Mesothelial cell of epicardium (in vitro differentiated cells): ENCODE measurements around the gene SNX2. TPM values are rescaled to one million over a fixed set of nuclear protein-coding genes. Genes with fewer than 3 reads are reported as not detected.

Source experiments
- DNase-seq, 2 experiments: peaks; one replicate each; pipeline ENCODE4 v3.0.0; 2021; ENCODE audit warnings: low spot score in 2 of 2; ENCODE audit not compliant: unreplicated experiment in 2 of 2
- H3K27ac Mint-ChIP-seq: 2 replicates; pipeline ENCODE4 v1.8.0; 2021; ENCODE audit warnings: mixed read lengths
- H3K27me3 Mint-ChIP-seq: 2 replicates; pipeline ENCODE4 v1.8.0; 2021; ENCODE audit warnings: low read depth, mixed read lengths
- H3K36me3 Mint-ChIP-seq: 2 replicates; pipeline ENCODE4 v1.8.0; 2021; ENCODE audit warnings: mixed read lengths
- H3K4me1 Mint-ChIP-seq: 2 replicates; pipeline ENCODE4 v1.8.0; 2021; ENCODE audit warnings: mixed read lengths
- H3K4me3 Mint-ChIP-seq: 2 replicates; pipeline ENCODE4 v1.8.0; 2021; ENCODE audit warnings: mild to moderate bottlenecking, moderate library complexity, mixed read lengths
- H3K9me3 Mint-ChIP-seq: 2 replicates; pipeline ENCODE4 v1.8.0; 2021; ENCODE audit warnings: mixed read lengths
- total RNA-seq: library from RNA; stranded (reverse); gene quantifications from 3 replicates; pipeline ENCODE4 v1.2.1, GENCODE V29; 2021
- TF ChIP-seq, protein P1 (sequence below): fragments of 200-600 bp; sonication (generic); IDR thresholded peaks from one replicate; pipeline ENCODE4 v1.5.0; 2021; ENCODE audit warnings: antibody characterized with exemption; ENCODE audit not compliant: unreplicated experiment

The SNX2 gene
- 141 to 147 TPM (median 142 TPM) in 3 replicates for total RNA-seq

DNA sequence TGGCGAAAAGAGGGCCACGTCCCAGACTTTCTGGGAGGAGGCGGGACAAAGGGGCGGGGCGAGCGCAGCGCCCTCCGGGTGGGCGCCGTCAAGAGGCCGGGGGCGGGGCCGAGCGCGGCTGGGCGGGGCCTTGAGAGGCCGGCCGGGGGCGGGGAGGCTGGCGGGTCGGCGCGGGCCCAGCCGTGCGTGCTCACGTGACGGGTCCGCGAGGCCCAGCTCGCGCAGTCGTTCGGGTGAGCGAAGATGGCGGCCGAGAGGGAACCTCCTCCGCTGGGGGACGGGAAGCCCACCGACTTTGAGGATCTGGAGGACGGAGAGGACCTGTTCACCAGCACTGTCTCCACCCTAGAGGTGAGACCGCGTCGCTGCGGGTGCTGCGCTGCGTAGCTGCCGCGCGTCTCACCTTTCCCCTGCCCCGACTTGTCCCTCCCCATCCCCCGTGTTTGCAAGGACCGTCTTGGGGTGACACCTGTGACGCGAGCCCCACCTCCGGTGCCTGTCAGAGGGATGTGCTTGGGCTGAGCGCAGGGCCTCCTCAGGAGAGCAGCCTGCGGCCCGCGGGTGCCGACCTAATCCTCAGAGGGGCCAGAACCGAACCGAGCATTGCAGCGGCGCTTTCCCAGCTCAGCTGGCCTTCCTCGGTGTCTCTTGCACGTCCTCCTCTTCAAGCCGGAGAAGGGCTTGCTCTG lies at the start of gene SNX2:
Gene SNX2 (plus strand): TSS at position 220 of the 689 bp plus-strand sequence. CDS start 24 bp downstream, at position 244.
- H3K9me3 Mint-ChIP-seq, result peaks cover 5% of the 10 kb centered on the region
- peak within 1 kb of the TSS; percentile 98 for H3K4me3 Mint-ChIP-seq
- peak within 1 kb of the TSS; percentile 97 for H3K27ac Mint-ChIP-seq
- peak; percentile 88 to 93 for DNase-seq
- TF ChIP-seq, protein P1, sequence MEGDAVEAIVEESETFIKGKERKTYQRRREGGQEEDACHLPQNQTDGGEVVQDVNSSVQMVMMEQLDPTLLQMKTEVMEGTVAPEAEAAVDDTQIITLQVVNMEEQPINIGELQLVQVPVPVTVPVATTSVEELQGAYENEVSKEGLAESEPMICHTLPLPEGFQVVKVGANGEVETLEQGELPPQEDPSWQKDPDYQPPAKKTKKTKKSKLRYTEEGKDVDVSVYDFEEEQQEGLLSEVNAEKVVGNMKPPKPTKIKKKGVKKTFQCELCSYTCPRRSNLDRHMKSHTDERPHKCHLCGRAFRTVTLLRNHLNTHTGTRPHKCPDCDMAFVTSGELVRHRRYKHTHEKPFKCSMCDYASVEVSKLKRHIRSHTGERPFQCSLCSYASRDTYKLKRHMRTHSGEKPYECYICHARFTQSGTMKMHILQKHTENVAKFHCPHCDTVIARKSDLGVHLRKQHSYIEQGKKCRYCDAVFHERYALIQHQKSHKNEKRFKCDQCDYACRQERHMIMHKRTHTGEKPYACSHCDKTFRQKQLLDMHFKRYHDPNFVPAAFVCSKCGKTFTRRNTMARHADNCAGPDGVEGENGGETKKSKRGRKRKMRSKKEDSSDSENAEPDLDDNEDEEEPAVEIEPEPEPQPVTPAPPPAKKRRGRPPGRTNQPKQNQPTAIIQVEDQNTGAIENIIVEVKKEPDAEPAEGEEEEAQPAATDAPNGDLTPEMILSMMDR, result peak; percentile 46
- peaks cover 30% of the 10 kb centered on the region for H3K4me1 Mint-ChIP-seq
- H3K27me3 Mint-ChIP-seq, result no peaks in the 10 kb centered on the region
- peaks cover 10% of the 10 kb centered on the region for H3K36me3 Mint-ChIP-seq

DNA sequence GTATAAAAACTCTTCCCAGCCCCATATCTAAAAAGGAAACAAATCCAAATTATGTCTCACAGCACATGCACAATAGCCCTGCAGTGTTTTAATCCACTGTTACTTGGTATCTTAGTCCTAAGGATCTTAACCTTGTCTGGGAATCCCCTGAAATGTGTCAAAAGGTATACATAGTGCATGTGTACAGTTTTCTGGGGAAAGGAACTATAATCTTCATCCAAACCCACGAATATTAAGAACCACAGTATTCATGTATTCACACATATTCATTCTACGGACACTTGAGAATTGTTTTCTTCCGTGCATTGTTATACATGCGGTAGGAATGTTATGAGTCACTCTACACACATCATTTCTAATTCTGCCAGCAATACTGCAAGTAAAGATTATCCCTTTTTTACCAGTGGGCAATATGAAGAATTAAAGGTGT lies 47.8 kb upstream of the SNX2 start:
- peaks cover 18% of the 10 kb centered on the region for H3K9me3 Mint-ChIP-seq
- TF ChIP-seq, protein P1, result no peak
- DNase-seq, result no peak

DNA sequence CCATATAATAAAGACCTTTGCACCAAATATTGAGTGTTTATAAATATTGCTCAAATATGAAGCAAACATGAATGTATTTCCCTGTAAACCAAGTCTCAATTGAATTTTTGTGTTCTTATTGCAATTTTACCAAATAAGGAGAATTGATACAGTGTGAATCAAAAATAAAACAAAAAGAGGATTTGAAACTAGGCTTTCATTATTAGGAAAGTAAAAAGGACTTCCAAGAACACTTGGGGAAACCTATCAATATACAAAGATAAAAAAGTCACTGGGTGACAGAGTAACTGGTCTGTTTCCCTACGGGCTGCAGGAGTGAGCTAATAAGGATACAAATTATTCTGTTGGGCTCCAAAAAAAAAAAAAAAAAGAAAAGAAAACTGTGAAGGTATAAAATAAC lies 44.8 kb upstream of the SNX2 start:
- no peak overlapping the region for H3K4me3 Mint-ChIP-seq
- no peaks in the 10 kb centered on the region for H3K27me3 Mint-ChIP-seq
- DNase-seq, result no peak
- no peak overlapping the region for H3K27ac Mint-ChIP-seq
- H3K36me3 Mint-ChIP-seq, result no peaks in the 10 kb centered on the region
- peaks cover 18% of the 10 kb centered on the region for H3K9me3 Mint-ChIP-seq
- TF ChIP-seq, protein P1, result no peak
- peaks cover 4% of the 10 kb centered on the region for H3K4me1 Mint-ChIP-seq

More for the DNA sequence above, 47.8 kb upstream of the SNX2 start:
- peaks cover 10% of the 10 kb centered on the region for H3K4me1 Mint-ChIP-seq
- H3K36me3 Mint-ChIP-seq, result no peaks in the 10 kb centered on the region
- H3K27ac Mint-ChIP-seq, result no peak overlapping the region
- H3K4me3 Mint-ChIP-seq, result no peak overlapping the region
- H3K27me3 Mint-ChIP-seq, result no peaks in the 10 kb centered on the region

DNA sequence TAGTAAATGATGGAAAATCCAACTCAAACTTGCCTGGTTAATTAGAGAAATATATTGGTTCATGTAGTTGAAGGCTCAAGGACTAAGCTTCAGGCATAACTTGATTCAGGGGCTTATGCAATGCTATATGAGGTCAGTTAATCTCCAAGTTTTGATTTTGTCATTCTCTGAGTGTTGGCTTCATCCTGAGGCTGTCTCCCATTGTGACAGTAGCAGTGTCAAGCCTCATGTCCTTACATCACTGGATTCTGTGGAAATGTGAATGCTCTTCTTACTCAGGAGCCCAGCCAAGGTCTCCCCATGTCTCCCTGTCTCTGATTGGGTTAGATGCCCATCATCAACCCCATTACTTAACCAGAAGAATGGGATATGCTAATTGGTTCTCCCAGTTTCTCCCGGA lies 44.4 kb upstream of the SNX2 start:
- TF ChIP-seq, protein P1, result no peak
- no peak overlapping the region for H3K27ac Mint-ChIP-seq
- H3K9me3 Mint-ChIP-seq, result peaks cover 21% of the 10 kb centered on the region
- H3K4me3 Mint-ChIP-seq, result no peak overlapping the region
- DNase-seq, result no peak
- no peaks in the 10 kb centered on the region for H3K27me3 Mint-ChIP-seq
- H3K36me3 Mint-ChIP-seq, result no peaks in the 10 kb centered on the region
- peaks cover 4% of the 10 kb centered on the region for H3K4me1 Mint-ChIP-seq

DNA sequence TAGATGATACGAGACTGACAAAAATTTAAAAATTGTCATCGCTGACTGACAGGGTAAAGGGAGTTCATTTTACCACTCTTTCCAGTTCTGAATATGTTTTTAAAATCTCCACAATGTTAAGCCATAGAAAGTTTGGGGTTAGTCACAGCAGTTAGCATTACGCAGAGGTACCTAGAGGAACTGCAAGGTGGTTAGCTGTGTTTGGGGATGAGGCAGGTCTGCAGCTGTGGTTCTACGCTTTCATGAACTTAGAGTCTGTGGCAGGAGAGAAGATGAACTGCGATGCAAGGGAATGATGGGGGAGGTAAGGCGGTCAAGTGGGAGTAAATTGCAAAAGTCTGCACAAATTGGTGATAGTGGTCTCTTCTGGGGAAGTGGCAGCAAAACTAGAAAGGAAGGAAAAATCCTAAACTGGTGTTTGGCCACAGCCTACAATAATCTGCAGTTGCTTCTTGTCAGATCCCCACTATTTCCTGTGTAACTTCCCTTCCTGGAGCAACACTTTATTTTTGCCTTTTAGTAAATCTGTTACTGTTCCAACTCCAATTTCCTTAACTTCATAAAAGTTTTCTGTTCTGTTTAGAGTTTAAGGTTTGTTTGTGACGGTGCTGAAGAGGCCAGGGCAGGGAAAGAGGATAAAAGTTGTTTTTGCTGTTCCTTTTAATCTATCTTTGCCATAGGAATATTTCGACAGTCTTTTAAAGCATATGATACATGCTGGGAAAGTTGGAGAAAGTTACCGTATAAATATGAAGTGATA lies 38.6 kb upstream of the SNX2 start:
- H3K4me1 Mint-ChIP-seq, result peaks cover 12% of the 10 kb centered on the region
- H3K27me3 Mint-ChIP-seq, result no peaks in the 10 kb centered on the region
- no peak for DNase-seq
- H3K9me3 Mint-ChIP-seq, result peaks cover 19% of the 10 kb centered on the region
- TF ChIP-seq, protein P1, result no peak
- H3K27ac Mint-ChIP-seq, result peak overlapping the region; percentile 90
- H3K4me3 Mint-ChIP-seq, result no peak overlapping the region
- H3K36me3 Mint-ChIP-seq, result no peaks in the 10 kb centered on the region
